Measurements from ENCODE around the gene NSUN4.
A peak's percentile ranks its signal among the peaks of the same experiment; 100 is the strongest.
"Not testable (repeated sequence)": the region's sequence is repeated elsewhere in the genome, so short reads cannot be mapped to it uniquely, and the experiment has no call there.

The NSUN4 gene

GRCh38 chr1:46331786-46332540 lies 8.6 kb upstream of the NSUN4 start:
- H3K9me3 ChIP-seq, H3K4me2 ChIP-seq, H3K4me1 ChIP-seq, H3K36me3 ChIP-seq, H3K4me3 ChIP-seq, H3K27ac ChIP-seq, H3K9ac ChIP-seq, H3K27me3 ChIP-seq, H4K20me1 ChIP-seq: not testable (repeated sequence)

DNA sequence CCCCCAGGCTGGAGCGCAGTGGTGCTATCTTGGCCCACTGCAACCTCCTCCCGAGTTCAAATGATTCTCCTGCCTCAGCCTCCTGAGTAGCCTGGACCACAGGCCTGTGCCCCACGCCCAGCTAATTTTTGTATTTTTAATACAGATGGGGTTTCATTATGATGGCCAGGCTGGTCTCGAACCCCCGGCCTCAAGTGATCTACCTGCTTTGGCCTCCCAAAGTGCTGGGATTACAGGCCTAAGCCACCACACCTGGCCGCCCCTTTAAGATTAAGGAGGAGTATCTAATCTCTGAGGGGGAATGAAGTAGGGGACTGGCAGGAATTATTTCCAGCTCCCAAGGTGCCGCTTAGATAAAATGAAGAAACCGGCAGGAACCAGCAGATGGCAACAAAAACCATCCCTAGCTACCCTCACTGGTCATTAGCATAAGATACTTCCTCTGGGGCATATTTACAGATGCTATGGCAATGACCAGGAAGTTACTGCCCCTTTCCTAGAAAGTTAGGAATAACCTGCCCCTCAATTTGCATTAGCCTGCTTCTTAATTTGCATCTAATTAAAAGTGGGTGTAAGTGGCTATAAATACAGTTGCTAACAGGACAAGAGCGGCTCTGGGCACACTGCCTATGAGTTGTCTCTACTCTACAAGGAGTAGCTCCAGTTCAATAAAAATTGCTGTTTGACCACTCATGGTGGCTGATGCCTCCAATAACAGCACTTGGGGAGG lies 7.1 kb upstream of the NSUN4 start:
- H3K4me2 ChIP-seq, result no peak overlapping the region
- H3K36me3 ChIP-seq, result no peaks in the 10 kb centered on the region
- H3K9me3 ChIP-seq, result no peaks in the 10 kb centered on the region
- H3K4me3 ChIP-seq, result no peak overlapping the region
- TF ChIP-seq Cebpa-rat (IDR thresholded peaks at IDR 0.05), result no peak
- no peaks in the 10 kb centered on the region for H3K27me3 ChIP-seq
- H3K27ac ChIP-seq, result no peak overlapping the region
- H3K4me1 ChIP-seq, result no peaks in the 10 kb centered on the region
- H4K20me1 ChIP-seq, result no peaks in the 10 kb centered on the region
- no peak overlapping the region for H3K9ac ChIP-seq

DNA sequence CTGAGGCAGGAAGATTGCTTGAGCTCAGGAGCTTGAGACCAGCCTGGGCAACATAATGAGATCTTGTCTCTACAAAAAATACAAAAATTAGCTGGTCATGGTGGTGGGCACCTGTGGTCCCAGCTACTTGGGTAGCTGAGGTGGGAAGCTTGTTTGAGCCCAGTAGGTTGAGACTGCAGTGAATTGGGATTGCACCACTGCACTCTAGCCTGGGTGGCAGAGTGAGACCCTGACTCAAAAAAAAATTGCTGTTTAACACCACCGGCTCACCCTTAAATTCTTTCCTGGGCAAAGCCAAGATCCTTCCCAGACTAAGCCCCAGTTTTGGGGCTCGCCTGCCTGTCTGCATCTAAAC lies 6.6 kb upstream of the NSUN4 start:
- H3K4me3 ChIP-seq, result no peak overlapping the region
- H3K27me3 ChIP-seq, result no peaks in the 10 kb centered on the region
- no peak overlapping the region for H3K27ac ChIP-seq
- H4K20me1 ChIP-seq, result no peaks in the 10 kb centered on the region
- H3K4me1 ChIP-seq, result peaks cover 5% of the 10 kb centered on the region
- H3K9ac ChIP-seq, result no peak overlapping the region
- no peaks in the 10 kb centered on the region for H3K36me3 ChIP-seq
- no peaks in the 10 kb centered on the region for H3K9me3 ChIP-seq
- TF ChIP-seq Cebpa-rat (IDR thresholded peaks at IDR 0.05), result no peak
- H3K4me2 ChIP-seq, result no peak overlapping the region

GRCh38 chr1:46335081-46335480 lies 5.5 kb upstream of the NSUN4 start:
- Histone ChIP-seq H3K4me3 (no peak overlapping the region), H3K9ac (no peak overlapping the region), H3K4me1 (peaks cover 13% of the 10 kb centered on the region), H3K9me3 (no peaks in the 10 kb centered on the region), H3K27me3 (no peaks in the 10 kb centered on the region), H3K36me3 (no peaks in the 10 kb centered on the region), H4K20me1 (no peaks in the 10 kb centered on the region), H3K27ac (no peak overlapping the region), H3K4me2 (no peak overlapping the region)
- no peak for TF ChIP-seq Cebpa-rat (IDR thresholded peaks at IDR 0.05)

DNA sequence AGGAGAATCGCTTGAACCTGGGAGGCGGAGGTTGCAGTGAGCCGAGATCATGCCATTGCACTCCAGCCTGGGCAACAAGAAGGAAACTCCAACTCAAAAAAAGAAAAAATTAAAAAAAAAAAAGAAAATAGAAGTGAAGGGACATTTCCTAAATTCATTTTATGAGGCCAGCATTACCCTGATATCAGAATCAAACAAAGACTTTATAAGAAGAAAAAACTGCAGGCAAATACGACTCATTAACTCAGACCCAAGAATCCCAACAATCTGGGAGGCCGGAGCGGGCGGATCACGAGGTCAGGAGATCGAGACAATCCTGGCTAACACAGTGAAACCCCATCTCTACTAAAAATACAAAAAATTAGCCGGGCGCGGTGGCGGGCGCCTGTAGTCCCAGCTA lies 3.2 kb upstream of the NSUN4 start:
- not testable (repeated sequence) for H3K9ac ChIP-seq

DNA sequence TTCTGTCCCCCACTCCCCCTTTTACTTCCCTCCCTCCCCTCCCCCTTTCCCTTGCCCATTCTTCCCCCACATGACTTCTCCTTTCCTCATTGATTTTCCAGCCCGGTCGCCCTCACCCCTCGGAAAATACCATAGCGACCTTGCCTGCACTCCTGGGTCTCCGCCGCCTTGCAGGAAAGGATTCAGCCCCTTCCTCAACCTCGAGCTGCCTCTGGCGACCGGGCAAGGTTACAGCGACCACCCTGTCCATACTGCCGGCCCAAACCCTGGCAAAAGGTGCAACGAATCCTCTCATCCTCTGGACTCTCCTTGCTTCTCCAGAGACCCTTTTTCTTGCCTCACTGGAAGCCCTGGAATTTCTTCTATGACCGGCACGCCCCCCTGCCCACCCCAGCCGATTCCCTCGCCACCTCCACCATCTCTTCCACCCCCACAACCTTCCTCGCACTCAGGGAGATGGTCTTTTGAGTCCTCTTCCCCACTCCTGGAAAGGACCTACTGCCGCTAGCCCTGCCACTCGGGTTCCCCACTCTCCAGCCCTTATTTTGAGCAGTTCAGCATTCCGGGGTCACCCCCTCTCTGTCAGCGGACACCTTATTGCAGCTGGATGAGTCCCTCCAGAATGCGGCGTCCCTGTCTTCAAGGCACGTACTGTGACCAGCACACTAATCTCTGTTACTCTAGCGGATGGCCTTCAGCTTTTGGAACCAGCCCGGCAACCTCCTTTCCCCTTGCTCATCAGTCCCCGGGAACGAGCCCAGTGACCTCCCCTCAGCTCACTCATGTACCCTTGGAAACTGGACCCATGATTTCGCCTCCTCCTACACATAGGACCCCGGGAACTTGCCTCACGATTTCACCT lies 846 bp downstream of the NSUN4 start:
- peak overlapping the region; percentile 88 for H3K27ac ChIP-seq
- H3K9me3 ChIP-seq, result no peaks in the 10 kb centered on the region
- peaks cover 44% of the 10 kb centered on the region for H3K4me1 ChIP-seq

More for the DNA sequence above, 3.2 kb upstream of the NSUN4 start:
- not testable (repeated sequence) for H3K4me3 ChIP-seq, H3K27me3 ChIP-seq, H3K36me3 ChIP-seq, H3K27ac ChIP-seq, H3K9me3 ChIP-seq, H3K4me2 ChIP-seq
- Histone ChIP-seq H3K4me1 (peaks cover 27% of the 10 kb centered on the region), H4K20me1 (peaks cover 11% of the 10 kb centered on the region)

GRCh38 chr1:46342084-46342656 lies 1.6 kb downstream of the NSUN4 start:
- Histone ChIP-seq H3K9me3 (no peaks in the 10 kb centered on the region), H3K27me3 (no peaks in the 10 kb centered on the region), H3K4me1 (peaks cover 44% of the 10 kb centered on the region), H3K36me3 (peaks cover 53% of the 10 kb centered on the region), H3K4me3 (peak overlapping the region; percentile 76), H3K4me2 (peak overlapping the region; percentile 73), H3K9ac (peak overlapping the region; percentile 87), H4K20me1 (peaks cover 56% of the 10 kb centered on the region), H3K27ac (0 out of 2 replicates have a peak overlapping the region, but pooled peaks have one; percentile 88)
- TF ChIP-seq Cebpa-rat (IDR thresholded peaks at IDR 0.05), result no peak

More for the DNA sequence above, 846 bp downstream of the NSUN4 start:
- Histone ChIP-seq H3K36me3 (peaks cover 46% of the 10 kb centered on the region), H3K9ac (peak overlapping the region; percentile 87), H3K27me3 (no peaks in the 10 kb centered on the region), H3K4me3 (peak overlapping the region; percentile 76), H4K20me1 (peaks cover 48% of the 10 kb centered on the region), H3K4me2 (peak overlapping the region; percentile 73)
- TF ChIP-seq Cebpa-rat (IDR thresholded peaks at IDR 0.05), result no peak

DNA sequence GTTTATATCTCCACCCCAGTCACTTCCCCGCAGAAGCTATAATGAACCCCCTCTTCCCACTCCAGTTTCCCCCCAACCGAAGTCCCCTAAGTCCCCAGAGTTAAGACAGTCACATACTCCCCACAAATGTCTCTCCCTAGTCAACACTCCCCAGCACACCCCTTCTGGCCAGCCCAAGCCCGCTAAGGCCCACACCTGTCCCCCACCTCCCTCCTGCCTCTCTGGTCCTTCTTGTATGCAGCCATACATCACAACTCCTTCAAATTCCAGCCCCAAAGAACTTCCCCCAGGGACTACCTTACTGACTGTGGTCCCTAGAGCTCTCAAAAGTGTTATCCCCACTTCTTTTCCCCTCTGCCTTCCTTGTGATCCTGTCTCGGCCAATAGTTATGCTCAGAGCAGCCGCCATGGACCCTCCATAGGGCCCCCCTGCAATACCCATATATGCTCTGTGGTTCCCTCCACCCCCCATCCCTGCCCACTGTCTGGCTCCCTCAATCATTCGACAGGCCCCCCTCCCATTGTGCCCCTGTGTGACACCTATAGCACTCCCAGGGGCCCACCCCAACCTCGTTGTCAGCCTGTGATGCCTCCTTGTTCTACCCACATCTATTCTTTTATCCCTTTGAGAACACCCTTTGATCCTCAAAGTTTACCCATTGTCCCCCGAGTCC lies 2.2 kb downstream of the NSUN4 start:
- Histone ChIP-seq H3K4me1 (peaks cover 44% of the 10 kb centered on the region), H3K4me2 (peak overlapping the region; percentile 73), H3K9ac (no peak overlapping the region; the same call in 1 of the 2 replicates), H3K9me3 (no peaks in the 10 kb centered on the region), H3K27ac (no peak overlapping the region), H4K20me1 (peaks cover 62% of the 10 kb centered on the region), H3K36me3 (peaks cover 60% of the 10 kb centered on the region), H3K27me3 (no peaks in the 10 kb centered on the region), H3K4me3 (no peak overlapping the region)
- TF ChIP-seq Cebpa-rat (IDR thresholded peaks at IDR 0.05), result no peak

- Histone ChIP-seq H3K4me1 (peaks cover 44% of the 10 kb centered on the region), H3K36me3 (peaks cover 64% of the 10 kb centered on the region), H3K27ac (no peak overlapping the region), H3K4me3 (no peak overlapping the region), H3K4me2 (0 out of 2 replicates have a peak overlapping the region, but pooled peaks have one; percentile 73), H4K20me1 (peaks cover 66% of the 10 kb centered on the region), H3K27me3 (no peaks in the 10 kb centered on the region), H3K9me3 (no peaks in the 10 kb centered on the region), H3K9ac (no peak overlapping the region; the same call in 1 of the 2 replicates)
- TF ChIP-seq Cebpa-rat (IDR thresholded peaks at IDR 0.05), result no peak
Measured at GRCh38 chr1:46343351-46343695, 2.7 kb downstream of the NSUN4 start.

All from BLaER1 (cell line).